ENCODE data around the gene CAV1. TPM values are rescaled to one million over a fixed set of nuclear protein-coding genes. Genes with fewer than 3 reads are reported as not detected.

Gene CAV1
- total and polyA plus RNA-seq, 2 experiments from 2014 or later: 0.69 to 3.2 TPM

GRCh38 chr7:116500078-116500853, 24.6 kb upstream of the CAV1 start:
- peak; percentile 26 to 57 for DNase-seq (ENCODE audit: low read depth in 1 of 2, low spot score in 1 of 2)
- H3K4me3 ChIP-seq: peak overlapping the region; percentile 43
- no peak overlapping the region for H3K27ac ChIP-seq
- TF ChIP-seq CTCF (IDR thresholded peaks at IDR 0.05; ENCODE audit: low read depth, low read length): no peak
- H3K4me1 ChIP-seq (ENCODE audit: low read depth): peaks cover 19% of the 10 kb centered on the region
- no peaks in the 10 kb centered on the region for H3K9me3 ChIP-seq (ENCODE audit: low read depth)
- no peaks in the 10 kb centered on the region for H3K36me3 ChIP-seq
- no peaks in the 10 kb centered on the region for H3K27me3 ChIP-seq

DNA sequence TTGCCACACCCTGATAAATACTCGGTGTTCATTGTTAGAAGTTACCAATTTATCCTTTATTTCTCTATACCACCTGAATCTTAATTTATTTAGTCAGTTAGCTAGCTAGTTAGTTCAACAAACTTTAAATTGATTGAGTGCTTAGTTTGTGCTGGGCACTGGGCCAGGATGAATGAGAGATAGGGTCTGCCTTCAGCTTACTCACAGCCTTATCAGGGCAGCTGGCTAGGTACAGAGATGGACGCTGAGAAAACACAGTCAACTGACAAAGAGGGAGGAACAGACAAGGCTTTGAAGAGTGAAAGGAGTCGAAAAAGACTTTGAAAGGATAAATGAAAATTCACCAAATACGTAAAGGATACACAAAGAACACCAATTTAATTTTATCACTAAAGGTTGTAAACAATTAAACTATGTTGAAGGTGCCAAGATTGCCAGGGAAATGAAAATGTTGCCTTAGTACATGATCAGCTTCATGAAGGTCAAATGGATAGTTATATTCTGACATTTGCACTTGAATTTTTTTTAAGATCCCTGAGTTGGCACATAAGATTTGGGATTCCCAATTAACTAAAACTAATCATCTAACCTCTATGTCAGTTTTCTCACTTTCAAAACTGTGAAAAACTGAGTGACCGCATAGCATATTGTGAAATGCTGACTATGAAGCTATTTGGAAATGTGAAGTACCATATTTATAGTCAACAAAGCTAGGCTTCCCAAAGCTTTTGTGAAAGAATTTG, 23.2 kb upstream of the CAV1 start:
- Histone ChIP-seq H3K9me3 (ENCODE audit: low read depth) (no peaks in the 10 kb centered on the region), H3K4me3 (no peak overlapping the region), H3K36me3 (peaks cover 3% of the 10 kb centered on the region), H3K4me1 (ENCODE audit: low read depth) (peaks cover 19% of the 10 kb centered on the region), H3K27ac (no peak overlapping the region), H3K27me3 (no peaks in the 10 kb centered on the region)
- TF ChIP-seq CTCF (IDR thresholded peaks at IDR 0.05; ENCODE audit: low read depth, low read length): no peak
- peak in 1 of 2 donors; percentile 43 for DNase-seq (ENCODE audit: low read depth in 1 of 2, low spot score in 1 of 2)

GRCh38 chr7:116502201-116503096, 22.4 kb upstream of the CAV1 start:
- no peaks in the 10 kb centered on the region for H3K27me3 ChIP-seq
- peaks cover 3% of the 10 kb centered on the region for H3K36me3 ChIP-seq
- no peak overlapping the region for H3K27ac ChIP-seq
- no peaks in the 10 kb centered on the region for H3K9me3 ChIP-seq (ENCODE audit: low read depth)
- no peak for DNase-seq (ENCODE audit: low read depth in 1 of 2, low spot score in 1 of 2)
- no peak for TF ChIP-seq CTCF (IDR thresholded peaks at IDR 0.05; ENCODE audit: low read depth, low read length)
- H3K4me1 ChIP-seq (ENCODE audit: low read depth): peaks cover 19% of the 10 kb centered on the region
- no peak overlapping the region for H3K4me3 ChIP-seq

DNA sequence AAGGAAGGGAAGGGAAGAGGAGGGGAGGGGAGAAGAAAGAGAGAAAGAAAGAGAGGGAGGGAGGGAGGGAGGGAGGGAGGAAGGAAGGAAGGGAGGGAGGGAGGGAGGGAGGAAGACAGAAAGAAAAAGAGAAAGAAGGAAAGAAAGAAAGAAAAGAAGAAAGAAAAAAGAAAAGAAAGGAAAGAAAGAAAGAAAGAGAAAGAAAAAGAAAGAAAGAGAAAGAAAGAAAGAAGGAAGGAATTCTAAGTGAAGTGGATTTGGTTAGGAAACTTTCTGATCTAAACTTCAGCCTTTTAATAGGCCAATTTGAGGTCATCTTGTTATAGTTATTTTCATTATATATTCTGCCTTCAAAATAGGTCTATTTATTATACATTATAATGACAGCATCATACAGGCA, 21.0 kb upstream of the CAV1 start:
- DNase-seq (ENCODE audit: low read depth in 1 of 2, low spot score in 1 of 2): no peak
- H3K4me1 ChIP-seq (ENCODE audit: low read depth): peaks cover 19% of the 10 kb centered on the region

More for the DNA sequence above, 21.0 kb upstream of the CAV1 start:
- Histone ChIP-seq H3K27me3 (no peaks in the 10 kb centered on the region), H3K36me3 (peaks cover 3% of the 10 kb centered on the region), H3K27ac (no peak overlapping the region), H3K4me3 (no peak overlapping the region), H3K9me3 (ENCODE audit: low read depth) (no peaks in the 10 kb centered on the region)
- no peak for TF ChIP-seq CTCF (IDR thresholded peaks at IDR 0.05; ENCODE audit: low read depth, low read length)

Data from cardiac muscle cell (in vitro differentiated cells and primary cell).